GM23338 (cell line): Measurements from ENCODE around the gene DIAPH1. TPM values are rescaled to one million over a fixed set of nuclear protein-coding genes. Genes with fewer than 3 reads are reported as not detected.

Experiments used
- ATAC-seq: fragments of 200-7000 bp; cut with Tn5 transposase; 3 replicates; pipeline ENCODE4 v1.9.1; 2020
- DNase-seq: peaks from one replicate; pipeline ENCODE4 v3.0.0-alpha.2; 2015; ENCODE audit warnings: low spot score
- H2AFZ ChIP-seq: fragments of 200-600 bp; sonication (generic); 2 replicates; pipeline ENCODE4 v1.8.0; 2016; ENCODE audit warnings: antibody characterized with exemption, mild to moderate bottlenecking, moderate library complexity
- H3F3A ChIP-seq: fragments of 200-600 bp; sonication (generic); replicated peaks from 2 replicates; pipeline ENCODE4 v1.8.0; 2017; ENCODE audit warnings: antibody characterized with exemption, mixed run types, low read depth
- H3K27ac ChIP-seq: fragments of 200-600 bp; sonication (generic); 2 replicates; pipeline ENCODE4 v1.6.1; 2016; ENCODE audit warnings: low read depth
- H3K27me3 ChIP-seq: fragments of 200-600 bp; sonication (generic); 2 replicates; pipeline ENCODE4 v1.8.0; 2016; ENCODE audit warnings: mild to moderate bottlenecking, mixed run types, moderate library complexity; ENCODE audit not compliant: insufficient read depth
- H3K36me3 ChIP-seq: fragments of 200-600 bp; sonication (generic); 2 replicates; pipeline ENCODE4 v1.8.0; 2016; ENCODE audit warnings: mild to moderate bottlenecking; ENCODE audit not compliant: insufficient read depth
- H3K4me1 ChIP-seq: fragments of 200-600 bp; sonication (generic); 2 replicates; pipeline ENCODE4 v1.8.0; 2016; ENCODE audit warnings: mild to moderate bottlenecking, moderate library complexity; ENCODE audit not compliant: insufficient read depth
- H3K4me2 ChIP-seq: fragments of 200-600 bp; sonication (generic); 2 replicates; pipeline ENCODE4 v1.7.1; 2017; ENCODE audit warnings: mixed run types
- H3K4me3 ChIP-seq: fragments of 200-600 bp; sonication (generic); 2 replicates; pipeline ENCODE4 v1.6.1; 2016; ENCODE audit warnings: mixed run types
- H3K79me2 ChIP-seq: fragments of 200-600 bp; sonication (generic); replicated peaks from 2 replicates; pipeline ENCODE4 v1.8.0; 2017; ENCODE audit warnings: mild to moderate bottlenecking; ENCODE audit not compliant: insufficient read depth
- H3K9me2 ChIP-seq: fragments of 200-600 bp; sonication (generic); 2 replicates; pipeline ENCODE4 v1.8.0; 2017; ENCODE audit not compliant: insufficient read depth
- H4K20me1 ChIP-seq: fragments of 200-600 bp; sonication (generic); replicated peaks from 2 replicates; pipeline ENCODE4 v1.8.0; 2017; ENCODE audit warnings: mild to moderate bottlenecking; ENCODE audit not compliant: insufficient read depth
- H3K27ac Mint-ChIP-seq: 2 replicates; pipeline ENCODE4 v1.8.0; 2020; ENCODE audit warnings: inconsistent platforms, mild to moderate bottlenecking, moderate library complexity, mixed read lengths
- H3K27me3 Mint-ChIP-seq: 3 replicates; pipeline ENCODE4 v1.8.0; 2022; ENCODE audit warnings: low read depth, mild to moderate bottlenecking, moderate library complexity, mixed read lengths, inconsistent platforms; ENCODE audit not compliant: insufficient read depth, poor library complexity
- H3K36me3 Mint-ChIP-seq: 3 replicates; pipeline ENCODE4 v1.8.0; 2021; ENCODE audit warnings: low read depth, mild to moderate bottlenecking, inconsistent platforms, moderate library complexity, mixed read lengths
- H3K4me1 Mint-ChIP-seq: 3 replicates; pipeline ENCODE4 v1.8.0; 2020; ENCODE audit warnings: mild to moderate bottlenecking, inconsistent platforms, mixed read lengths
- H3K4me3 Mint-ChIP-seq: 3 replicates; pipeline ENCODE4 v1.8.0; 2021; ENCODE audit warnings: moderate library complexity, mild to moderate bottlenecking, inconsistent platforms, mixed read lengths
- H3K9me3 Mint-ChIP-seq: 3 replicates; pipeline ENCODE4 v1.8.0; 2020; ENCODE audit warnings: moderate library complexity, mild to moderate bottlenecking, inconsistent platforms, mixed read lengths
- CREB1 ChIP-seq: fragments of 250-450 bp; sonication (Bioruptor Pico); IDR thresholded peaks from 2 replicates; pipeline ENCODE4 v1.5.0; 2020; ENCODE audit warnings: low read depth, mild to moderate bottlenecking, moderate library complexity
- EZH2 ChIP-seq: fragments of 200-600 bp; sonication (generic); IDR thresholded peaks from one replicate; pipeline ENCODE4 v1.8.0; 2017; ENCODE audit warnings: antibody characterized with exemption, mild to moderate bottlenecking, low read depth; ENCODE audit not compliant: unreplicated experiment
- EZH2phosphoT487 ChIP-seq: fragments of 200-600 bp; sonication (generic); IDR thresholded peaks from one replicate; pipeline ENCODE4 v1.8.1; 2018; ENCODE audit warnings: antibody characterized with exemption; ENCODE audit not compliant: unreplicated experiment
- JUNB ChIP-seq: IDR thresholded peaks from one replicate; pipeline ENCODE4 v1.6.1; 2016; ENCODE audit warnings: antibody characterized with exemption; ENCODE audit not compliant: unreplicated experiment
- NANOG ChIP-seq: IDR thresholded peaks from 2 replicates; pipeline ENCODE4 v1.6.1; 2016; ENCODE audit warnings: antibody characterized with exemption, borderline replicate concordance
- POLR2AphosphoS5 ChIP-seq: IDR thresholded peaks from 2 replicates; pipeline ENCODE4 v1.6.1; 2016; ENCODE audit warnings: antibody characterized with exemption, low read depth
- STAT1 ChIP-seq: IDR thresholded peaks from one replicate; pipeline ENCODE4 v1.6.1; 2016; ENCODE audit warnings: antibody characterized with exemption; ENCODE audit not compliant: unreplicated experiment
- polyA plus RNA-seq: library from polyadenylated mRNA; unstranded; fragments of >200 nt; fragmentation: Nextera tagmentation; extraction: Ambion mirVana; gene quantifications from 2 replicates; pipeline ENCODE4 v1.2.1, GENCODE V29; 2016
- total RNA-seq: library from RNA; depleted of rRNA; stranded (reverse); fragments of >200 nt; shearing (Covaris generic); gene quantifications from 2 replicates; pipeline ENCODE4 v1.2.3, GENCODE V29; 2014
- TF ChIP-seq, protein P1 (sequence below): fragments of 250-450 bp; sonication (Bioruptor Pico); IDR thresholded peaks from 2 replicates; pipeline ENCODE4 v1.5.0; 2020; ENCODE audit warnings: mild to moderate bottlenecking, moderate library complexity
- TF ChIP-seq, protein P2 (sequence below), 2 experiments: fragments of 200-600 bp in 1 of 2; sonication (generic) in 1 of 2; conservative IDR thresholded peaks; 2 replicates each; pipeline versions ENCODE4 v1.5.1 to v1.6.1; 2016 to 2017; ENCODE audit warnings: antibody characterized with exemption in 2 of 2, low read depth in 2 of 2, mild to moderate bottlenecking in 2 of 2, moderate library complexity in 1 of 2
- TF ChIP-seq, protein P3 (sequence below): IDR thresholded peaks from one replicate; pipeline ENCODE4 v1.6.1; 2018; ENCODE audit warnings: antibody characterized with exemption; ENCODE audit not compliant: unreplicated experiment
- TF ChIP-seq, protein P4 (sequence below): IDR thresholded peaks from 2 replicates; pipeline ENCODE4 v1.6.1; 2016; ENCODE audit warnings: antibody characterized with exemption

Gene DIAPH1
- total and polyA plus RNA-seq, 2 experiments from 2014 or later = 42.9 to 104 TPM

DNA sequence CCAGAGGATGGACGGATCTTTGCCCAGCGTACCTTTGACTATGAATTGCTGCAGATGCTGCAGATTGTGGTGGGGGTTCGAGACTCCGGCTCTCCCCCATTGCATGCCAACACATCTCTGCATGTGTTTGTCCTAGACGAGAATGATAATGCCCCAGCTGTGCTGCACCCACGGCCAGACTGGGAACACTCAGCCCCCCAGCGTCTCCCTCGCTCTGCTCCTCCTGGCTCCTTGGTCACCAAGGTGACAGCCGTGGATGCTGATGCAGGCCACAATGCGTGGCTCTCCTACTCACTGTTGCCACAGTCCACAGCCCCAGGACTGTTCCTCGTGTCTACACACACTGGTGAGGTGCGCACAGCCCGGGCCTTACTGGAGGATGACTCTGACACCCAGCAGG is 128.0 kb downstream of the DIAPH1 start (continued):
- TF ChIP-seq, protein P1, sequence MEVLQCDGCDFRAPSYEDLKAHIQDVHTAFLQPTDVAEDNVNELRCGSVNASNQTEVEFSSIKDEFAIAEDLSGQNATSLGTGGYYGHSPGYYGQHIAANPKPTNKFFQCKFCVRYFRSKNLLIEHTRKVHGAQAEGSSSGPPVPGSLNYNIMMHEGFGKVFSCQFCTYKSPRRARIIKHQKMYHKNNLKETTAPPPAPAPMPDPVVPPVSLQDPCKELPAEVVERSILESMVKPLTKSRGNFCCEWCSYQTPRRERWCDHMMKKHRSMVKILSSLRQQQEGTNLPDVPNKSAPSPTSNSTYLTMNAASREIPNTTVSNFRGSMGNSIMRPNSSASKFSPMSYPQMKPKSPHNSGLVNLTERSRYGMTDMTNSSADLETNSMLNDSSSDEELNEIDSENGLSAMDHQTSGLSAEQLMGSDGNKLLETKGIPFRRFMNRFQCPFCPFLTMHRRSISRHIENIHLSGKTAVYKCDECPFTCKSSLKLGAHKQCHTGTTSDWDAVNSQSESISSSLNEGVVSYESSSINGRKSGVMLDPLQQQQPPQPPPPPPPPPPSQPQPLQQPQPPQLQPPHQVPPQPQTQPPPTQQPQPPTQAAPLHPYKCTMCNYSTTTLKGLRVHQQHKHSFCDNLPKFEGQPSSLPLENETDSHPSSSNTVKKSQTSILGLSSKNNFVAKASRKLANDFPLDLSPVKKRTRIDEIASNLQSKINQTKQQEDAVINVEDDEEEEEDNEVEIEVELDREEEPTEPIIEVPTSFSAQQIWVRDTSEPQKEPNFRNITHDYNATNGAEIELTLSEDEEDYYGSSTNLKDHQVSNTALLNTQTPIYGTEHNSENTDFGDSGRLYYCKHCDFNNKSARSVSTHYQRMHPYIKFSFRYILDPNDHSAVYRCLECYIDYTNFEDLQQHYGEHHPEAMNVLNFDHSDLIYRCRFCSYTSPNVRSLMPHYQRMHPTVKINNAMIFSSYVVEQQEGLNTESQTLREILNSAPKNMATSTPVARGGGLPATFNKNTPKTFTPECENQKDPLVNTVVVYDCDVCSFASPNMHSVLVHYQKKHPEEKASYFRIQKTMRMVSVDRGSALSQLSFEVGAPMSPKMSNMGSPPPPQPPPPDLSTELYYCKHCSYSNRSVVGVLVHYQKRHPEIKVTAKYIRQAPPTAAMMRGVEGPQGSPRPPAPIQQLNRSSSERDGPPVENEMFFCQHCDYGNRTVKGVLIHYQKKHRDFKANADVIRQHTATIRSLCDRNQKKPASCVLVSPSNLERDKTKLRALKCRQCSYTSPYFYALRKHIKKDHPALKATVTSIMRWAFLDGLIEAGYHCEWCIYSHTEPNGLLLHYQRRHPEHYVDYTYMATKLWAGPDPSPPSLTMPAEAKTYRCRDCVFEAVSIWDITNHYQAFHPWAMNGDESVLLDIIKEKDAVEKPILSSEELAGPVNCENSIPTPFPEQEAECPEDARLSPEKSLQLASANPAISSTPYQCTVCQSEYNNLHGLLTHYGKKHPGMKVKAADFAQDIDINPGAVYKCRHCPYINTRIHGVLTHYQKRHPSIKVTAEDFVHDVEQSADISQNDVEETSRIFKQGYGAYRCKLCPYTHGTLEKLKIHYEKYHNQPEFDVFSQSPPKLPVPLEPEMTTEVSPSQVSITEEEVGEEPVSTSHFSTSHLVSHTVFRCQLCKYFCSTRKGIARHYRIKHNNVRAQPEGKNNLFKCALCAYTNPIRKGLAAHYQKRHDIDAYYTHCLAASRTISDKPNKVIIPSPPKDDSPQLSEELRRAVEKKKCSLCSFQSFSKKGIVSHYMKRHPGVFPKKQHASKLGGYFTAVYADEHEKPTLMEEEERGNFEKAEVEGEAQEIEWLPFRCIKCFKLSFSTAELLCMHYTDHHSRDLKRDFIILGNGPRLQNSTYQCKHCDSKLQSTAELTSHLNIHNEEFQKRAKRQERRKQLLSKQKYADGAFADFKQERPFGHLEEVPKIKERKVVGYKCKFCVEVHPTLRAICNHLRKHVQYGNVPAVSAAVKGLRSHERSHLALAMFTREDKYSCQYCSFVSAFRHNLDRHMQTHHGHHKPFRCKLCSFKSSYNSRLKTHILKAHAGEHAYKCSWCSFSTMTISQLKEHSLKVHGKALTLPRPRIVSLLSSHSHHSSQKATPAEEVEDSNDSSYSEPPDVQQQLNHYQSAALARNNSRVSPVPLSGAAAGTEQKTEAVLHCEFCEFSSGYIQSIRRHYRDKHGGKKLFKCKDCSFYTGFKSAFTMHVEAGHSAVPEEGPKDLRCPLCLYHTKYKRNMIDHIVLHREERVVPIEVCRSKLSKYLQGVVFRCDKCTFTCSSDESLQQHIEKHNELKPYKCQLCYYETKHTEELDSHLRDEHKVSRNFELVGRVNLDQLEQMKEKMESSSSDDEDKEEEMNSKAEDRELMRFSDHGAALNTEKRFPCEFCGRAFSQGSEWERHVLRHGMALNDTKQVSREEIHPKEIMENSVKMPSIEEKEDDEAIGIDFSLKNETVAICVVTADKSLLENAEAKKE (CRISPR knock-in tag) = no peak
- TF ChIP-seq NANOG = no peak
- TF ChIP-seq EZH2 = no peak
- no peak for TF ChIP-seq STAT1
- no peak for TF ChIP-seq CREB1
- TF ChIP-seq EZH2phosphoT487 = no peak
- no peak for TF ChIP-seq POLR2AphosphoS5
- no peak for TF ChIP-seq JUNB

DNA sequence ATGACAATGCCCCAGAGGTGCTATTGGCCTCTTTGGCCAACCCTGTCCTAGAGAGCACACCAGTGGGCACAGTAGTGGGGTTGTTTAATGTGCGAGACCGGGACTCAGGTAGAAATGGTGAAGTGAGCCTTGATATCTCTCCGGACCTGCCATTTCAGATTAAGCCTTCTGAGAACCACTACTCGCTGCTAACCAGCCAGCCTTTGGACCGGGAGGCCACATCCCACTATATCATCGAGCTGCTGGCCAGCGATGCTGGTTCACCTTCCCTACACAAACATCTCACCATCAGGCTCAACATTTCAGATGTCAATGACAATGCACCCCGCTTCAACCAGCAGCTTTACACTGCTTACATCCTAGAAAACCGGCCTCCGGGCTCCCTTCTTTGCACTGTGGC is 128.5 kb downstream of the DIAPH1 start:
- Histone ChIP-seq H2AFZ (no peak overlapping the region), H3K4me3 (no peak overlapping the region), H3K27me3 (peaks cover 78% of the 10 kb centered on the region), H3K9me2 (no peaks in the 10 kb centered on the region), H3K4me2 (no peak overlapping the region), H3K27ac (no peak overlapping the region), H3K36me3 (no peaks in the 10 kb centered on the region), H4K20me1 (peaks cover 3% of the 10 kb centered on the region; the same call in 1 of the 2 replicates), H3K79me2 (no peaks in the 10 kb centered on the region), H3F3A (0 out of 2 replicates have a peak, but pooled peaks cover 7% of the 10 kb centered on the region), H3K4me1 (peaks cover 32% of the 10 kb centered on the region)
- no peak for DNase-seq
- Mint-ChIP-seq H3K9me3 (no peaks in the 10 kb centered on the region), H3K36me3 (peaks cover 17% of the 10 kb centered on the region), H3K27ac (no peak overlapping the region), H3K4me1 (peaks cover 47% of the 10 kb centered on the region), H3K27me3 (peaks cover 64% of the 10 kb centered on the region), H3K4me3 (no peak overlapping the region; the same call in 2 of the 3 replicates)
- ATAC-seq = no peak
- TF ChIP-seq CREB1 (no peak), EZH2phosphoT487 (no peak), POLR2AphosphoS5 (no peak), EZH2 (no peak), JUNB (no peak), STAT1 (no peak)
- TF ChIP-seq, protein P2, sequence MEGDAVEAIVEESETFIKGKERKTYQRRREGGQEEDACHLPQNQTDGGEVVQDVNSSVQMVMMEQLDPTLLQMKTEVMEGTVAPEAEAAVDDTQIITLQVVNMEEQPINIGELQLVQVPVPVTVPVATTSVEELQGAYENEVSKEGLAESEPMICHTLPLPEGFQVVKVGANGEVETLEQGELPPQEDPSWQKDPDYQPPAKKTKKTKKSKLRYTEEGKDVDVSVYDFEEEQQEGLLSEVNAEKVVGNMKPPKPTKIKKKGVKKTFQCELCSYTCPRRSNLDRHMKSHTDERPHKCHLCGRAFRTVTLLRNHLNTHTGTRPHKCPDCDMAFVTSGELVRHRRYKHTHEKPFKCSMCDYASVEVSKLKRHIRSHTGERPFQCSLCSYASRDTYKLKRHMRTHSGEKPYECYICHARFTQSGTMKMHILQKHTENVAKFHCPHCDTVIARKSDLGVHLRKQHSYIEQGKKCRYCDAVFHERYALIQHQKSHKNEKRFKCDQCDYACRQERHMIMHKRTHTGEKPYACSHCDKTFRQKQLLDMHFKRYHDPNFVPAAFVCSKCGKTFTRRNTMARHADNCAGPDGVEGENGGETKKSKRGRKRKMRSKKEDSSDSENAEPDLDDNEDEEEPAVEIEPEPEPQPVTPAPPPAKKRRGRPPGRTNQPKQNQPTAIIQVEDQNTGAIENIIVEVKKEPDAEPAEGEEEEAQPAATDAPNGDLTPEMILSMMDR (conservative IDR thresholded peaks at IDR 0.05; ENCODE audit: low read depth in 2 of 2) = no peak
- TF ChIP-seq, protein P3, sequence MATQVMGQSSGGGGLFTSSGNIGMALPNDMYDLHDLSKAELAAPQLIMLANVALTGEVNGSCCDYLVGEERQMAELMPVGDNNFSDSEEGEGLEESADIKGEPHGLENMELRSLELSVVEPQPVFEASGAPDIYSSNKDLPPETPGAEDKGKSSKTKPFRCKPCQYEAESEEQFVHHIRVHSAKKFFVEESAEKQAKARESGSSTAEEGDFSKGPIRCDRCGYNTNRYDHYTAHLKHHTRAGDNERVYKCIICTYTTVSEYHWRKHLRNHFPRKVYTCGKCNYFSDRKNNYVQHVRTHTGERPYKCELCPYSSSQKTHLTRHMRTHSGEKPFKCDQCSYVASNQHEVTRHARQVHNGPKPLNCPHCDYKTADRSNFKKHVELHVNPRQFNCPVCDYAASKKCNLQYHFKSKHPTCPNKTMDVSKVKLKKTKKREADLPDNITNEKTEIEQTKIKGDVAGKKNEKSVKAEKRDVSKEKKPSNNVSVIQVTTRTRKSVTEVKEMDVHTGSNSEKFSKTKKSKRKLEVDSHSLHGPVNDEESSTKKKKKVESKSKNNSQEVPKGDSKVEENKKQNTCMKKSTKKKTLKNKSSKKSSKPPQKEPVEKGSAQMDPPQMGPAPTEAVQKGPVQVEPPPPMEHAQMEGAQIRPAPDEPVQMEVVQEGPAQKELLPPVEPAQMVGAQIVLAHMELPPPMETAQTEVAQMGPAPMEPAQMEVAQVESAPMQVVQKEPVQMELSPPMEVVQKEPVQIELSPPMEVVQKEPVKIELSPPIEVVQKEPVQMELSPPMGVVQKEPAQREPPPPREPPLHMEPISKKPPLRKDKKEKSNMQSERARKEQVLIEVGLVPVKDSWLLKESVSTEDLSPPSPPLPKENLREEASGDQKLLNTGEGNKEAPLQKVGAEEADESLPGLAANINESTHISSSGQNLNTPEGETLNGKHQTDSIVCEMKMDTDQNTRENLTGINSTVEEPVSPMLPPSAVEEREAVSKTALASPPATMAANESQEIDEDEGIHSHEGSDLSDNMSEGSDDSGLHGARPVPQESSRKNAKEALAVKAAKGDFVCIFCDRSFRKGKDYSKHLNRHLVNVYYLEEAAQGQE = no peak
- TF ChIP-seq, protein P4, sequence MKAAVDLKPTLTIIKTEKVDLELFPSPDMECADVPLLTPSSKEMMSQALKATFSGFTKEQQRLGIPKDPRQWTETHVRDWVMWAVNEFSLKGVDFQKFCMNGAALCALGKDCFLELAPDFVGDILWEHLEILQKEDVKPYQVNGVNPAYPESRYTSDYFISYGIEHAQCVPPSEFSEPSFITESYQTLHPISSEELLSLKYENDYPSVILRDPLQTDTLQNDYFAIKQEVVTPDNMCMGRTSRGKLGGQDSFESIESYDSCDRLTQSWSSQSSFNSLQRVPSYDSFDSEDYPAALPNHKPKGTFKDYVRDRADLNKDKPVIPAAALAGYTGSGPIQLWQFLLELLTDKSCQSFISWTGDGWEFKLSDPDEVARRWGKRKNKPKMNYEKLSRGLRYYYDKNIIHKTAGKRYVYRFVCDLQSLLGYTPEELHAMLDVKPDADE = no peak
